Muscle of back (tissue), 11 donors: Measurements from ENCODE around the gene CABLES2. TPM values are rescaled to one million over a fixed set of nuclear protein-coding genes. Genes with fewer than 3 reads are reported as not detected.

Experiments
- DNase-seq, 3 donors: peaks; one replicate each; pipeline versions ENCODE4 v3.0.0 to v3.0.0-alpha.2; 2013
- polyA plus RNA-seq, 10 donors: library from polyadenylated mRNA; unstranded; fragments of 120-200 nt; gene quantifications; one replicate each; pipeline ENCODE4 v1.2.1, GENCODE V29; 2013; ENCODE audit not compliant: insufficient read length in 10 of 10

CABLES2 gene
- polyA plus RNA-seq, 10 donors = 4.0 to 8.0 (median 5.2) TPM

DNA sequence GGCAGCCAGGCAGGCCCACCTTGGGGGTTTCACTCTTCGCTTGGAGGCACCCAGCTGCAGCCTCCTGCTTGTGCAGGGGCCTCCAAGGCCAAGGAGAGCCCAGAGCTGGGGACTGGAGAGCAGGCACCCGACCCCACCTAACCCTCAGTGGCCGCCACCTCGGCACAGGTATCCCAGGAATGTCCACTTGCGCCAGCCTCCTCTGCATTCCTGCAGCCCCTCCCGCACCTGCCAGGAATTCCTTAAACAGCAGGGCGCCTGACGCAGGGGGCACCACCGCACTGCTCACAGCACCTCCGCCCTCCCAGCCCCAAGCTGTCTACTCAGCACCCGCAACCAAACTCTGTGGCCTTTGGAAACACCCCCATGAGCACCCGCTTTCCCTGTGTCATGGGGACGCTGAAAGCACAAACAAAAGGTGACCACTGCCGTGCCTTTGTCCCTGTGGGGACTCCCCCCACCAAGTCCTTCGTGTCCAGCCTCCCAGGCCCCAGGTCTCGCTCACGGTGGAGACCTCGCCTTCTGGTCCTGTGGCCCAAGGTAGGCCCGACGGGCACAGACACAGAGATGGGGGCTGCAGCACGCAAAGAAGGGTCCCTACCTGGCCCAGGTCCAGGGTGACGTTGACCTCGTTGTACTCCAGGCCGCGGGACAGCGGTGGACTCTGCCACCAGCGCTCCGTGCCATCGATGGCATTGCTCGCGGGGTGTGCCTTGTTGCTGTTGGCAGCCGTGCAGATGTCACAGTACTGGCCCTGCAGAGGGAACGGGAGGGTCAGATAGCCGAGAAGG, 45.1 kb downstream of the CABLES2 start:
- DNase-seq = no peak

DNA sequence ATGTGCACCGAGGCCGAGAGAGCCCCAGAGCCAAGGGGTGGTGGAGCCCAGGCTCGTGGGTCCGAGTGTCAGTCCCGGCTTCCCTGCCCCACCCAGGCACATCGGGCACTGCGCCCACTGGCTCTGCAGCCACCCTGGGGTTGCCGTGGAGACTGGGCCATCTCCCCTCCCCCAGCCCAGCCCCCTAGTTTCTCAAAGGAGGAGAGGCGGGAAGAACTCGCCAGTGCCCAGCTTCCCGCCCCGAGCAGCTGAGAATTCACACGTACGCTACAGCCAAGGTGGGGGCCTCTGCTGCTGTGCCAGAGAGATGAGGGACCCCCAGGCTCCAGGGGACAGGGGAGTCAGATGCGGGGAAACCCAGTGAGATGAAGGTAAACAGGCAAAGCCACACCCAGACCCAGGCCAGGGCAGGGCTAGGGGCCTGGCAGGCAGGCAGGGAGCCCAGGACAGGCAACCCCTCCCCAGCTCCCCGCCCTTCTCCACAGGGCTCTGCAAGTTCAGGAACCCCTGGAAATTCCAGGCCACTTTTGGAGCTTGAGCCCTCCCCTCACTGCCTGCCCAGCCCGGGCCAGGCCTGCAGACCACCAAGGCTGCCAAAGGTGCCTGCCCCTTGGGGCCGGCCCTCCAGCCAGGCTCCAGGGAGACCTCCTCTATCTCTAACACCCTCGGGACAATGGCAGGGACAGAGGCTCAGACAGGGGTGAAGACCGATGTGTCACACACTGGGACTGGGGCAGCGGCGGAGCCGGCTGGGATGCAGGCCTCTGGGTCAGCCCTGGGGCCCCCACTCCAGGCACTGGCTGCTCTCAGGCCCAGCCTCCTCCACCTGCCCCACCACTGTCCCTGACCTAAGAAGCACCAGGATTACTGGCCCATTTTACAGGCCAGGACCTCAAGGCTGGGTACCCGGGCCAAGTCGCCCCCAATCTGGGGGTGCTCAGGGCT, 46.0 kb downstream of the CABLES2 start:
- DNase-seq = peak in 1 of 3 donors; percentile 52

DNA sequence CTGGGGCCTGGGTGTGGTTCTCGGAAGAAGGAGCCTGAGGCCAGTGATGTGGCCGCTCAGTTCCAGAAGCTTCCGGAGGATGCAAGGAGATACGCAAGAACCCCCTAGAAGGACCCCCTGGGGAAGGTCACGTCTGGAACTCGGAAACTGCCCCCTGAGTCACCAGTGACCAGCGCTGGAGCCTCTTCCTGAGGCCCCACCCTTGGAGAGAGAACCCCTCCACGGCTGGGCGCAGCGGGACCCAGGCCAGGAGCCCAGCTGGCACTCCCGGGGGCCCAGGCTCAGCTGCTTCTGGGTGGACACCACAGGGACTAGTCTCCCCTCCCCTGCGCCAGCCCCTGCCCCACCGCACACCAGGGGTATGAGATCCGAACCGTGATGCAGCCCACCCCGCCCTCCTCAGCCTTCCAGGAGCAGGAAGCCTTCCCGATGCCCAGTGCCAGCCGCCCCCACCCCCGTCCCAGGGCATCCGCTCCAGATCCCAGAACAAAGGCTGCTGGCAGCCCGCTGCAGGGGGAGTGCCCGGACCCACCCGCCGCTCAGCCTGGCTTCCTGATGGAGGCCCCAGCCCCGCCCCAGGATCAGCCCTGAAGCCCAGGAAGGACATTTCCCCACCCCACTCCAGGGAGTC, 47.5 kb downstream of the CABLES2 start:
- DNase-seq = peak in 1 of 3 donors; percentile 67

DNA sequence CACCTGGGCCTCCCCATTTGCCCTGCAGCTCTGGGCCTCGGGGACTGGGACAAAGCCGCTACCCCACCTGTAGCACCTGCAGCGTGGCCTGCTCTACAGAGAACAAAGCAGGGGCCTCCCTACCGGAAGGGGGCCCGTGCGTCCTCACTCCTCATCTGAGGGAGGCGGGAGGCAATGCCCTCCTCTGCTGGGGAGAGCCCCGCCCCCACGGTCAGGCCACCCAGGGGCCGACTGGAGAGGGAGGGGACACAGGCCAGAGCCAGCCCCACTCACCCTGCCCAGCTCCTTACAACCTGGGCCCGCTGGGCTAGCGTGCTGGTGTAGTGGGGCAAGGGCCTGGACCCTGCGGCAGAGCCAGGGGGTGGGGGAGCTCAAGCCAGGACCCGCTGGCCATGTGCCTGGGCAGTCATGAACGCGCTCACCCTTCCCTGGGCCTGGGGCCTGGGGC, 48.0 kb downstream of the CABLES2 start:
- DNase-seq = peak in 1 of 3 donors; percentile 49

DNA sequence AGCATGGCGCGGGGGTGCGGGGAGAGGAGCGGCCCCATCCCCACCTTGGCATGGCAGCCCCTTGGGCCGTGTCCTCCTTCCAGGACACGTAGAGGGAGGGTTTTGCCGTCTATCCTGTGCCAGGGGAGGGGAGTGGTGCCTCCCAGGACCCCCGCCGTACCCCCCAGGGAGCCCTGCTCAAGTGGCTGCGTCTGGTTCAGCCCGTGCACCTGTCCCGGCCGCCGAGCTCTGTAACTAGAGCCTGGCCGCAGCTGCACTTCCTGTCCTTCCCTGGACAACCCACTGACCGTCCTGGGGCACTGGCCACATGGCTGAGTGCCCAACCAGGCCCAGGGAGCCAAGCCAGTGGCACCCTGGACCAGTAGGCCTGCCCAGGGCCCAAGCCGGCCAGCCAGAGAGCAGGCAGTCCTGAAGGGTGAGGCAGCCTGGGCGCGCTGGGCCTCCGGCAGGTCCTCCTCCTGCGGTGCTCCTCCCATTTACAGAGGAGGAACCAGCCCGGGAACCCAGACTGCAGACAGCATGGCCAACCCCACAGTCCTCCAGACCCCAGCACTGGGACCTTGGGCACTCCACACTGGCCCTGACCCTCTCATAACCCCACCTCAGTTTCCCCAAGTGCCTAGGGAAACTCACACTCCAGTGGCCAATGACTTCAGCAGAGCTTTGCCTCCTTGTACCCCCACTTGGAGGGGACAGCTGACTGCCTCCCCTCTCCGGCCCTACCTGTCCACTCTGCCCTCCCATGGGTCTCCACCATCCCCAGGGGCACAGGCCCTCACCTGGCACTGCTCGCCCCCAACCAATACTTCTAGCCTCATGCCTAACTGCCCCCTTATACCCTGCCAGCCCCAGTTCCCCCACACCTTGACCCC, 48.7 kb downstream of the CABLES2 start:
- DNase-seq = peak in 1 of 3 donors; percentile 73

DNA sequence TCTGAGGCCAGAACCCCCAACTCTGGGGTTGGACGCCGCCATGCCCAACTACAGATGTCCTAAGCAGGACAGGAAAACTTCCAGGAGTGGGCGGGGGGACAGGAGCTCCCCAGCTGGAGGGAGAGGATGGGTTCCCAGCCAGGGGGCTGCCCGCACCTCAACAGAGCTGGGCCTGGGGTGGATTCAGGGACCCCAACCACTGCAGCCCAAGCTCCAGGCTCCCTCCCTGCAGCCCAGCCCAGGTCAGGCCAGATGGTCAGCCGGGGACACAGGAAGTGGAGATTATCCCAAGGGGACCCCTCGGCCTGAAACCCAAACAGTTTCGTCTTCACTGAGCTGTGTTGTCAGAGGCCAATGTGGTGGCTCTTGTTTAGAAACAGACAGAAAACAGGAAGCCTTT, 49.4 kb downstream of the CABLES2 start:
- peak in 1 of 3 donors; percentile 68 for DNase-seq

DNA sequence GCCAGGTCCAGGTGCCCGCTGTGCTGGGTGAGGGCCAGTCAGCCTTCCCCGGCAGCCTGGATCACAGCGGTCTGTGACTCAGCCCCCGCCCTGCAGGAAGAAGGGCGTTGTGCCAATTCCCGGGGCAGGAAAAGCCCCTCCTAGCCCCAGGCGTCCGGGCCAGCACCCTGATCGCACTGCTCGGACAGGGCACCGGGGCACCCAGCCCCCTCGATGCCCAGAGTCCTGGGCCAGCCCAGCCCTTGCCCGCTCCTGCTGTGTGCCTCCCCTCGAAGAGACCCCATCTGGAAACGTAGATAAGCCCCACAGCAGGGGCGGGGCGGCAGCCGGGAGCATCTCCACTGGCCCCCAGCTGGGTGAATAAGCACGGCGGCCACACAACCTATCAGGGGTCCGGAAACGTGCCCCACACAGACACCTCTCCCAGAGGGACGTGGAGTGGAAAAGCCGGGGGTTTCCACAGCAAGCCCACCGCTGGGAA, 49.9 kb downstream of the CABLES2 start:
- peak in 1 of 3 donors; percentile 58 for DNase-seq

DNA sequence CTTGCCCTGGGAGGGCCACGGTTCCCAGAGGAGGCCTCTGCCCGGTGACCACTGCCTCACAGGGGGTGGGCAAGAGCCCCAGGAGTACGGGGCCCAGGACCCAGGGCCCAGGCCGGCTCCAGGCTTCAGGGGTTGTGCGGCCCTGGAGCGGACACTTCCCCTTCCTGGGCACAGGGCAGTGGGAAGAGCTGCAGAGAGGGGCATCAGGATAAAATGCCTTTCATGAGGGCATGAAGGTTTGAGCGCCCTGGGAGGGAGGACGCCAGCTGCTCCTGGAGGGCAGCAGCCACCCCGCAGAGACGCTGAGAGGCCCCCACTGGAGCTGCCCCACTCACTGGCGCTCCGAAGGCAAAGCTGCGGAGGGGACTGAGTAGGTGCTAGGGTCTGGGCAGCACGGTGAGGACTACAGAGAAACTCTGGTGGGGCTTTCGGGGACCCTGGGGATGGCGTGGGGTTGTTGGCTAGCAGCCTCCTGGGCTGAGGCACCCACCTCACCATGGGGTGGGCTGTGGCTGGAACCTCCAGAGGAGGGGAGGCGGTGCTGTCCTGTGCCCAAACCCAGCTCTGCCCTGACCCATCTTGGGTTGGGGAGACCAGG, 50.4 kb downstream of the CABLES2 start:
- DNase-seq = no peak

DNA sequence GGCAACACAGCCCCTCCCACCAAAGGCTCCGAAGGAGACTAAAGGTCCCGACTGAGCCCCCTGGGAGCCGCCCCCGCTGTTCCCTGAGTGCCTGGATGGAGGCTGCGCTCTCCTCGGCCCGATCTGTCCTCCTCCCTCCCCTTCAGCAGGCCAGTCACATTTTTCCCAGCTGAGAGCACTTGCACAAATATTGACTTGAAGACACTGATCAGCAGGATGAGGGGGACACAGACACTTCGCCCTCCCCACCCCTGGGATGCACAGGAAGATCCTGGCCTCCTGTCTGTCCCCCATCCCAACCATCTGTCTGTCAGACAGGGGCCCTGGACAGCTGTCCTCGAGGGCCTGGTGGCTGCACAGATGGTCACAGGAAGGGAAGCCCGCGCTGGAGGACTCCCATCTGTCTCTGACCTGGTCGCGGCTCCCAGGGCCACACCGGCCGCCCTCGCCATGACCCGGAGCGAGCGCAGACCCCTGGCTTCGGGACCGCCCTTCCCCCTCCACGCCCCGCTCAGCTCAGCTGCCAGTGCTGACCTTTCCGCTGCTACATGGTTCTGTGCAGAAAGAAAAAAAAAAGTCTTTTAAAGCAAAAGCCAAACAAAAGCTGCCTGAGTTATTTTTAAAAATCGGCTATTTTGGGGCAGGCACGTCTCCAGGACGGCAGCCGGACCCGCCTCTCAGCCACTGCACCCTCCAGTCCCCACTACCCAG, 51.1 kb downstream of the CABLES2 start:
- DNase-seq = peak in 1 of 3 donors; percentile 75

DNA sequence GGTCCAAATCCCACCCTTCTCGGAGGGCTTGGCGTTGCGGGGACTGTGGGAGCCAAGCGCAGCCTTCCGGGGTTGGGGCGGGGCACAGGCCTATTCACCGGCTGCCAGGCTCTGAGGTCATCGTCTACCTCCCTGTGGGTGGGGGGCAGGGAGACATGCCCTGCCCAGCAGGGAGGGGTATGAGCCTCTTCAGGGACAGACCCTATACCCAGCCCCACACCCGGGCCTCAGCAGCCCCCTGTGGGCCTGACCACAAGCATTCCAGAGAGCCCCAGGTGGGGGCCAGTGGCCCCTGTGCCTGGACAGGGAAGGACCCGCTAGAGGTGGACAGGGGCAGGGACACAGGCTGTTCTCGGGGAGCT, 51.6 kb downstream of the CABLES2 start:
- DNase-seq = no peak

DNA sequence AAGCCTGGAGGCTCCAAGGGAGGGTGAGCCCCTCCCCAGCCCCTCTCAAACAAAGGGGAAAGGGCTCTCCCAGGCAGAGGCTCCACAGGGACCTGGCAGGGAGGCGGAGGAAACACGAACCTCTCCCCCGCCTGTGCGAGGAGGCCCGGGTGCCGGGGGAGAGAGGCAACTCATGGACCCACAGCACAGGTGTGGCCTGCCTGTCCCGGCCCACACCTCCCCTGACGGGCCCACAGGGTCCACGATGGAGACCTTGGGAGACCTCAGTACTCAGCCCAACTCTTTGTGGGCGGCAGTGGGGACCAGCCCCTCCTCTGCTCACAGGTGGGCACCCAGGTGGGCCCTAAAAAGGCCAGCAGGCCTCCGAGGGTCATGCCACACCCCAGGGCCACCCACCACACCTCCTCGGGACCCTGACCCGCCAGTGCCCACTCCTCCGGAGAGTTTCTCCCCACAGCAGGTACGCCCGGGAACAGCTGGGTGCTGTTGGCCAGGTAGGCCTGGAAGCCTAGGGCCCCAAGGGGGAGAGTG, 52.2 kb downstream of the CABLES2 start:
- DNase-seq = no peak

DNA sequence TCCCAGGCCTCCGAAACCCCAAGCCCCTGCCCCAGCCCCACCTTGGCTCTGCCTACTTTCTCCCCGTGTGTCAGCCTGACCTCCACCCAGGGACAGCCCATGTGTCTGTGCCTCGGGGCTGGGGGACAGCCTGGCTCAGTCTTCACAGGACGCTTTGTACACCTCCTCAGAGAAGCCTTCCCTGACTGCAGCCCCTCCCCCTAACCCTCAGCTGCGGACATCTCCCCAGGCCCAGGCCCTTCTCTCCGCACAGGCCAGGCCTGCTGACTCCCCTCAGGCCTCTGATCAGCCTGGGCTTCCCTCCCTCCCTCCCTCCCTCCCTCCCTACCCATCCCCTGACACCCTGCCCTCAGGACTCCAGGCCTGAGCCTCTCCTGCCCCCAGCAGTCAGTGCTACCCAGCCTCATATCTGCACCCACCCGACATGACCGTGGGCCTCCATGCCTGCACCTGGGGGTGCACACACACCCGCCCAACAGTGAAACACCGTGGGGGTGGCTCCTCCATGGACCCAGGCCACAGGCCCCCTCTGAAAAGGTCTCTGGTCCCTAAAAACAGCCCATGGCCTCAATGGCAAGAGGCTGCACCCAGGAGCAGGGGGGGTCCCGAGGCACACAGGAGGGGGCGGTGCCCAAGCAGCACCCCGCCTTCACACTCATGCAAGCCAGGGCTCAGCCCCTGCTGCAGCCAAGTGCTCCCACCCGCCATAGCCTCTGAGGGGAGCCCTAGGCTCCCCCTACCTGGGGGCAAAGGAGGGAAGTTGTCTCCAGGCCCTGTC, 52.9 kb downstream of the CABLES2 start:
- no peak for DNase-seq

DNA sequence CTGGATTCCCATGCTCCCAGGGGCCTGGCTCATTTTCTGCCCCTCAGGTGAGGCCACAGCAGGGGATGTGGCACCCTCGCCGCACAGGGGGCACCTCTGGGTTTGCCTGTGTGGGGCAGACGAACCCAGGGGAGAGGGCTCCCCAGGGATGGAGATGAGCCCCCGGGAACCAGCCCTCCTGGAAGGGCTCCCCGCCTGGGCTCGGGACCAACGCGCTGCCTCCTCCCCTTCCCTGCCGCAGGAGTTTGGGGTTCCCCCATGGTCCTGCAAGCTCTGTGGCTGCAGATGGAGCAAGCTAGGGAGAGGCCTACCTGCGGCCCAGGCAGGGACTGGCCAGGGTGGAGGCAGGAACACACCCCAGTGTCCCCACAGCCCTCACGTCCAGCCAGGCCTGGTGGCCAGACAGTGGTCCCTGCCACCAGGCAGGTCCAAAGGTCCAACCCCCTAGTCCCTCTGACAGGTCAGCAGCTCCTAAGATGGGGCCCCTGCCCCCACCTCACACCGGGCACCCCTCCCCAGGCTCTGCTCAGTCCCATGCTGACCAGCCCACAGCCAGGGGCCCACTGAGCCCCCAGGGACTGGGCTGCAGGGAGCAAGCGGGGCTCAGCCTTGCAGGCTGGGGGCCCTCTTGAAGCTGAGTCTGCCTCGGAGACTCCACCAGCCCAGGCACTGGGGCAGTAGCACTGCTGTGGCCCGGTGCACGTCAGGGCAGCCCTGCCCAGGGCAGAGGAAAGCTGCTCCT, 53.6 kb downstream of the CABLES2 start:
- no peak for DNase-seq

DNA sequence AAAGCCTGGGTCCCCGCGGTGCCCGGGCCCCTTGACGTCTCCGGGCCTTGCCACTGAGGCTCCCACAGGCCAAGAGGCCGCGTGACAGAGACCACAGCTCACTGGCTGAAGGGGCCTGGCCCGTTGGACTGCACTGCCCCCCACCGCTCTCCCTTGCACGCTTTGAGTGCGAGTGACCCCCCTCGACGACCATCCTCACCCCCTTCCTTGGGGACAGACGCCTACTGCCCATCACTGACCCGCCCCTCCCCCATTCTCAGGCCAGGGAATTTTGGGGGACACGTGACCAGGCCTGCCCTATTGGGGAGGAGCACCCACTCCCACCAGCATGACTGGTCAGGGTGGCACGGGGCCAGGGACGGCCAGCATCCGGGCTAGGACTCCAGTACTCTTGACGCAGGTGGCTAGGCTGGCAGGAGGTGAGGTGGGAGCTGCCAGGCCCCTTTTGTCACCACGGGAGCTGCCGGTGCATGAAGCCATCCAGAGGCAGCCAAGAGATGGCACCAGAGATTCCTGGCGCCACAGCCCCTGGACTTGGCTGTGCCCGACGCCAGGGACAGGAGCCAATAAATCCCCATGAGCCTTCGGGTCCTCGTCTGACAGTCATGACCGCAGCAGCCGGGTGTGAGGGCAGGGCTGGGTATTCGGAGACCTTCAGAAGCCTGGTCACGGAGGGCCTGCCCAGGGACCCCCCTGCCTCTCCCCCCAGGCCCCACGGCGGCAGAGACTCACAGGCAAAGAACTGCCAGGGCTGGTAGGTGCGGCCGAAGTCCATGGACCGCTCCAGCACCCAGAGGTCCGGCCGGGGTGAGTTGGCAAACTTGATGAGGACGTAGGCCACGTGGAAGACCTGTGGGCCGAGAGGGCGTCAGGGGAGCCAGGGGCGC, 54.4 kb downstream of the CABLES2 start:
- peak in 1 of 3 donors; percentile 51 for DNase-seq

DNA sequence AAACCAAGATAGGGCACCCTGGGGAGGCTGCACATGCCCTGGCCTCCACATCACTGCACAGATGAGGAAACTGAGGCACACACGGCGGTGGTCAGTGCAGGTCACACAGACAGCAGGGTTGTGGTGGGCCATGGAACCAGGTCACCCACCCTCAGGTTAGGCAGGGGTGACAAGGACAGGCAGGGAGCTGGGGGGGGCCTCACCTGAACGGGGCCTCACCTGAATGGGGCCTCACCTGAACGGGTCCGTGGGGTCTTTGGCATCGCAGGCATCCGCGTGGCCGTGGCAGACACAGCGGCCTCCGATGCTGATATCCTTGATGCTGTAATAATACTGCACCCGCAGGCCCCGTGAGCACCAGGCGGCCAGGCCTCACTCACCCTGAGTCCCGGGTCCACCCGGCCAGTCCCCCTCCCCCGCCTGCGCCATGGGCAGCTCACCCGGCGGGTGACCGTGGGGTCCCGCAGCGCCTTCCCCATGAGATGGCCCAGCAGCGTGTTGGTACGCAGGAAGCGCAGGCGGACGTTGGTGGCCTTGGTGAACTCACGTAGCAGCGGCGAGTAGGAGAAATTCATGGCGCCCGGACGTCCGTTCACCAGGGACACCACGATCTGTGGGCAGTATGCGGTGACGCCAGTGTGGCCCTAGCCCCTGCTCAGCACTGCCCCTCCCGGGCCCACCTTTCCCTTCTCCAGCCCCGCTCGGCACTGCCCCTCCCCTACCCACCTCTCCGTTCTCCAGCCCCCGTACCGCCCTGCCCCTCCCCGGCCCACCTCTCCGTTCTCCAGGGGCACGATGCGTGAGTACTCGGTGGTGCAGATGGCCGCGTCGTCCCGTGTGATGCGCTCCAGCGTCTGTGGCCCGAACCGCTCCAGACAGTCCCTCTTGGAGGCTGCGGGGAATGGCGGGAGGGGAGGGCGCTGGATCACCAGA, 55.4 kb downstream of the CABLES2 start:
- no peak for DNase-seq
